Midbrain (tissue), 1 donor: ENCODE results near the gene HEATR9.

Experiments
- DNase-seq: peaks from one replicate; lab custom pipeline; 2025; lab: John Stamatoyannopoulos, UW

The HEATR9 gene

GRCh38 chr17:35866341-35866950 is 2.2 kb downstream of the HEATR9 start:
- DNase-seq: no peak

GRCh38 chr17:35865412-35866340 is 3.0 kb downstream of the HEATR9 start:
- DNase-seq: no peak

GRCh38 chr17:35864853-35865252 is 3.8 kb downstream of the HEATR9 start:
- DNase-seq: no peak

- DNase-seq: no peak
These were observed 12.1 kb downstream of the HEATR9 start for GRCh38 chr17:35856603-35857002.

- DNase-seq: no peak
These were observed 12.7 kb downstream of the HEATR9 start for GRCh38 chr17:35855965-35856364.

- peak; percentile 50 for DNase-seq
These were observed 19.0 kb downstream of the HEATR9 start for GRCh38 chr17:35849469-35850348.

- no peak for DNase-seq
These were observed 20.9 kb downstream of the HEATR9 start for GRCh38 chr17:35847633-35848373.

GRCh38 chr17:35847006-35847405 is 21.7 kb downstream of the HEATR9 start:
- no peak for DNase-seq

- DNase-seq: no peak
These were observed 22.5 kb downstream of the HEATR9 start for GRCh38 chr17:35846055-35846809.

- DNase-seq: no peak
These were observed 24.1 kb downstream of the HEATR9 start for GRCh38 chr17:35844547-35844946.

GRCh38 chr17:35843698-35844097 is 25.0 kb downstream of the HEATR9 start:
- no peak for DNase-seq

- DNase-seq: no peak
These were observed 26.5 kb downstream of the HEATR9 start for GRCh38 chr17:35842239-35842638.

GRCh38 chr17:35841505-35841904 is 27.2 kb downstream of the HEATR9 start:
- no peak for DNase-seq

- no peak for DNase-seq
These were observed 27.6 kb downstream of the HEATR9 start for GRCh38 chr17:35841101-35841500.

- no peak for DNase-seq
These were observed 43.5 kb downstream of the HEATR9 start for GRCh38 chr17:35825206-35825605.

GRCh38 chr17:35821308-35821707 is 47.4 kb downstream of the HEATR9 start:
- no peak for DNase-seq

GRCh38 chr17:35819455-35819854 is 49.2 kb downstream of the HEATR9 start:
- DNase-seq: no peak

- DNase-seq: no peak
These were observed 51.5 kb downstream of the HEATR9 start for GRCh38 chr17:35817196-35817595.

- no peak for DNase-seq
These were observed 52.0 kb downstream of the HEATR9 start for GRCh38 chr17:35816723-35817122.

GRCh38 chr17:35812456-35812855 is 56.2 kb downstream of the HEATR9 start:
- DNase-seq: no peak

- DNase-seq: no peak
These were observed 56.9 kb downstream of the HEATR9 start for GRCh38 chr17:35811759-35812158.
